GM19397 (cell line): Measurements from ENCODE around the gene CACNA2D3.

Source experiments
- ATAC-seq: cut with Tn5 transposase; IDR thresholded peaks from one replicate; pipeline ENCODE4 v1.9.1; 2021; ENCODE audit warnings: mild to moderate bottlenecking, moderate library complexity; ENCODE audit not compliant: unreplicated experiment

CACNA2D3 gene

GRCh38 chr3:54358969-54359694 lies 236.8 kb downstream of the CACNA2D3 start:
- ATAC-seq: no peak

GRCh38 chr3:54360320-54360719 lies 238.0 kb downstream of the CACNA2D3 start:
- ATAC-seq: no peak

GRCh38 chr3:54361746-54362283 lies 239.5 kb downstream of the CACNA2D3 start:
- ATAC-seq: no peak

GRCh38 chr3:54366007-54366750 lies 243.8 kb downstream of the CACNA2D3 start:
- ATAC-seq: no peak

GRCh38 chr3:54366839-54367238 lies 244.5 kb downstream of the CACNA2D3 start:
- ATAC-seq: no peak

GRCh38 chr3:54372232-54372631 lies 249.9 kb downstream of the CACNA2D3 start:
- ATAC-seq: no peak

- ATAC-seq: no peak
Observed at GRCh38 chr3:54374214-54374852, 252.0 kb downstream of the CACNA2D3 start.

GRCh38 chr3:54376142-54376807 lies 253.9 kb downstream of the CACNA2D3 start:
- ATAC-seq: no peak

- no peak for ATAC-seq
Observed at GRCh38 chr3:54376939-54377578, 254.7 kb downstream of the CACNA2D3 start.

- no peak for ATAC-seq
Observed at GRCh38 chr3:54378184-54378583, 255.8 kb downstream of the CACNA2D3 start.

- ATAC-seq: no peak
Observed at GRCh38 chr3:54384279-54384678, 261.9 kb downstream of the CACNA2D3 start.

- ATAC-seq: no peak
Observed at GRCh38 chr3:54390582-54390981, 268.2 kb downstream of the CACNA2D3 start.

- no peak for ATAC-seq
Observed at GRCh38 chr3:54393150-54393549, 270.8 kb downstream of the CACNA2D3 start.

- ATAC-seq: no peak
Observed at GRCh38 chr3:54408328-54408727, 286.0 kb downstream of the CACNA2D3 start.

- ATAC-seq: no peak
Observed at GRCh38 chr3:54421943-54422342, 299.6 kb downstream of the CACNA2D3 start.

GRCh38 chr3:54424292-54424691 lies 301.9 kb downstream of the CACNA2D3 start:
- ATAC-seq: no peak

- no peak for ATAC-seq
Observed at GRCh38 chr3:54426381-54426780, 304.0 kb downstream of the CACNA2D3 start.

- no peak for ATAC-seq
Observed at GRCh38 chr3:54427501-54427900, 305.1 kb downstream of the CACNA2D3 start.

GRCh38 chr3:54427941-54428871 lies 305.9 kb downstream of the CACNA2D3 start:
- ATAC-seq: no peak
